ENCODE data around the gene ABCA1.

The ABCA1 gene

GRCh38 chr9:104836767-104837166 lies 91.2 kb downstream of the ABCA1 start:
- DNase-seq, result no peak

GRCh38 chr9:104836235-104836634 lies 91.7 kb downstream of the ABCA1 start:
- DNase-seq, result no peak

DNA sequence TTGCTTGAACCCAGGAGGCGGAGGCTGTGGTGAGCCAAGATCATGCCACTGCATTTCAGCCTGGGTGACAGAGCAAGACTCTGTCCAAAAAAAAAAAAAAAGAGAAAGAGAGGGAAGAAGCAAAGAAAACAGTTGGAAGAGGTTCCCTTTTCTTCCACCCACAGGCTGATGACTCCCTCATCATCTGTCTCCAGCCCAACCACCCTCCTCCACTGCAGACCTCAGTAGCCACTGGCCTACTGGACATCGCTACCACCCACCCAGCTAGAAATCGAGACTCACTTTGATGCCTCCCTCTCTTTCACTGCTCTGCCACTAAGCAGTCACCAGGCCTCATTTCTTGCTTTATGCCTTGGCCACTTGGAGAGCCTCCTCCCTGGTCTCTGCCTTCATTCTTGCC lies 92.8 kb downstream of the ABCA1 start:
- DNase-seq, result no peak

DNA sequence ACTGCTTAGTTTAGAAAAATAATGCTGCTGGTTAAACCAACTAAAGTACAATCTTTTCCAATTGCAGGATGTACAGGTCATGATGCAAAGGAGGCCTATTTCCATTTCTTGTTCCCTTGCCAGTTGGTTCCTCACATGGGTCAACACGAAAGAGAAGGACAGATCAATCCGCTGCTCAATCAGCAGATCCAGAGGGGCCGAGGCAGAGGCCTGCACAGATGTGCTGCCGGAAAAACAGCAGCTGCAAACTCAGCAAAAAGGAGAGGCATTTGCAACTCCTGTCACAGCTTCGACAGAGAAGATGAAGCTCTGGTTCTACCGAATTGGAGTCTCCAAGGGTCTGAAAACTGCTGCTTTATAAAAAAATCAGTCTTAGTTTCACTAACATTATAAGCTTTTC lies 94.3 kb downstream of the ABCA1 start:
- no peak for DNase-seq

DNA sequence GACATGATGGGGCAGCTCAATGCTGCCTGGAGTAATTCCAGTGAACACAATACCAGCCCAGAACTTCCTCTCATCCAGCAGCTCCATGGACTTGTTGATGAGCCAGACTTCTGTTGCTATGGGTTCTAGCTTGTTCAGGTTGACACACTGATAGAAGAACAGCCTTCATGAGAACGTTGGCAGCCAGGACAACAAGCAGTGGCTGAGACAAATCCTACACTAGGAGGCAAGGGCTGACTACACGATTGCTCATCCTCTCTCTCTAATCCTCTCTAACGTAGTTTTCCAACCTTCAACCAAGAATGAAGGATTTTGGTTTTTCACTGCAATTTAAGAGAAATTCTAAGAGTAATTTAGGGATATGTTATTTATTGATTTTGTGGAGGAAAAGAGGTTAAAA lies 96.3 kb downstream of the ABCA1 start:
- no peak for DNase-seq

DNA sequence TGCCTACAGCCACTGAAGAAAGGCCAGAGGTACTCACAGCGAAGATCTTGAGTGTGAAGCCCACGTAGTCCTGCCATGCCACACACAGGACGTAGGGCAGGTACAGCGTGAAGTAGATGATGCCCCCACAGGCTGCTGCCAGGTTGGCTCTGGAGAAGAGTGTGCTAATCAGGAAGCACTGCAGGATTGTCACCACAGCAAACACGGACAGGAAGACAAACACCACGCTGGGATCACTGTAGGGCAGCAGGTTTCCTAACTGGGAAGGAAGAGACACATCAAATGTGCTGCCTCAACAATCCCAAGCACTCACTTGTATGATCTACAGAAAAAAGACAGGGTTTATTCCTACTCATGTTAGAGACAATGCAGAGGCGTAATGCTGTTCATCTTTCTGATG lies 101.0 kb downstream of the ABCA1 start:
- DNase-seq, result no peak

- DNase-seq, result no peak
These were observed 101.7 kb downstream of the ABCA1 start for GRCh38 chr9:104826079-104826775.

GRCh38 chr9:104820336-104820735 lies 107.6 kb downstream of the ABCA1 start:
- DNase-seq, result no peak

DNA sequence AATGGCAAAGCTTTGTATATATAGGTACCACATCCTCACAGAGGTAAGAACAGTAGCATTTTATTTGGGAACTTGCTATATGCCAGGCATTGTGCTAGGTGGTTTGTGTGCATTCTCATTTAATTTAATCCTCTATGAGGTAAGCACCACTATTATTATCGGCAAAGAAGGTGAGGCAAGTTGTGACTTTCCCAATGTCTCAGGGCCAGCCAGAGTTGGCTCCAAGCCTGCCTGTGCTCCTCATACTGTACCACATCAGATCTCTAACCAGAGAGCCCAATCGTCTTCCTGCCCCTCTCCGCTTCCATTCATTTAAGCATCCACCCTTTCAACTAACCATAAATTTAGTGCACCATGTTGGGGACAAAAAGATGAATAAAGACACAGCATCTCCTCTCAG lies 108.9 kb downstream of the ABCA1 start:
- DNase-seq, result no peak

GRCh38 chr9:104817437-104817836 lies 110.5 kb downstream of the ABCA1 start:
- no peak for DNase-seq

DNA sequence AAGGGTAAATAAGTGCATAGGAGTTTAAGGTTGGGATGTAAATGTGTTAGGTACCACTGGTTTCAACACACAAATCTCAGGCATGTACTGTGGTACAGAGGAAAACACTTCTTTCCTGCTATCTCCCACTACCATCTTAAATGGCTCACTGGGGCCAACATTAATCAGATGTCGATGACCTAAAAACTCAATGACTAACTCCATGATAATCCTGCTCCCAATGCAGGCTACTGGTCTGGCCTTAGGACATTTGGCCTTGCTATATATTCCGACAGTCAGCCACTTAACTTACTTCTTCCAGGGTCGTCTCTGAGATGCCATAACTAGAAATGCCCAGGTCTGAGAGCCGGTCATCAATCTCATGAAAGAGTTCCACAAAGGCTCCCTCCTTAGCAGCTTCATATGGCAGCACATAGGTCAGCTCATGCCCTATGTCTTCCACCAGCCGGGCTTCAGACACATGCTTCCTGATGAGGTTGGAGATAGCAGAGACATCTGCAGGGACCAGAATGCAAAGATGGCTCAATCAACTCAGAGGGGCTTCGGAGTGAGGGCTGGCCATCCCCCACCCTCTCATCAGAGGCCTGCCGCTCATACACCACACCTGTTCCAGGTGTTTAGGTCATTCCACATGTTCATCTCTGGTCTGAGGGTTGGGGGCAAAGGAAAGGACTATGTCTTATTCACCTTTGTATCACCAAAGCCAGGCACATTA lies 111.9 kb downstream of the ABCA1 start:
- DNase-seq, result no peak

GRCh38 chr9:104810421-104811339 lies 117.3 kb downstream of the ABCA1 start:
- DNase-seq, result no peak

DNA sequence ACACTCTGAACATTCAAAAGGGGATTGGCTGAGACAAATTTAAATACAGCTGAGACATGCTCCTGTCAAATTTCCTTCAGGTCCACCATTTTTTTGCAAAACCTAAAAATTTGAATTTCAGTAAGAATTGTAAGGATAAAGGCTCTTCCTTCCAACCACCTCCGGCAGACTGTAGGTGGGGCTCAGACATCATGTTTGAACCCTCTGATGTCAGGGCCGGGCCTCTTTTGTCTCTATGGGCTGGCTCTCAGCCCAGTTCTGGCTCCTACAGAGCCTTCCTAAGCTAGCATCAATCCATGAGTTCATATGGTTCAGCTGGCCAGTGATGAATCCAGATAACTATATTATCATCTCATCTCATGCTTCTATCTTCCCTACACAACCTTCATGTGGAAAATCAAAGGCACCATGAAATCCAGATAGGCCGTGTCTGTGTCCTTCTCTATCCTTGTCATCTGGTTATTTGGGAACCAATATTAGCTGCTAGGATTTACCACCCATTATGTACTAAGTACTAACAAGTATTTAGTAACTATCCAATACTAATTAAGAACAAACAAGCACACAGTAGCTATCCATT lies 119.8 kb downstream of the ABCA1 start:
- peak; percentile 14 for DNase-seq

- DNase-seq, result no peak
These were observed 122.5 kb downstream of the ABCA1 start for GRCh38 chr9:104805441-104805840.

DNA sequence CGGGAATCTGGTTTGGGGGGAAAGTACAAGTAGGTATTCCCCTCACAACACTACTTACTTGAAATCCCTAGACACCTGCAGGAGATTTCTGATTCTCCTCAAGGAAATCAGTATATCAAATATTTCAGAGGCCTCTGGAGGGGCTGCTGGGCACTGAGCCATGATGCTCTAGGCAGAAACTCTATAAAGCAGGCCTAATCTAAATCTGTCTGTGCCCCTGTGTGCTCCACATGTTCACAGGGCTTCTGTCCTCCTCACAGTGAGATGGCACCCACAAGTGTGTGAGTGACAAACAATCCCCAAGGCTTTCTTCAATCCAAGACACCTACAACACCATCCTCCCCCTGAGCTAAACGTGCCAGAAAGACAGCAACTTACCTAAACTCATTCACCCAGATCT lies 125.0 kb downstream of the ABCA1 start:
- DNase-seq, result no peak

GRCh38 chr9:104802110-104802509 lies 125.8 kb downstream of the ABCA1 start:
- no peak for DNase-seq

DNA sequence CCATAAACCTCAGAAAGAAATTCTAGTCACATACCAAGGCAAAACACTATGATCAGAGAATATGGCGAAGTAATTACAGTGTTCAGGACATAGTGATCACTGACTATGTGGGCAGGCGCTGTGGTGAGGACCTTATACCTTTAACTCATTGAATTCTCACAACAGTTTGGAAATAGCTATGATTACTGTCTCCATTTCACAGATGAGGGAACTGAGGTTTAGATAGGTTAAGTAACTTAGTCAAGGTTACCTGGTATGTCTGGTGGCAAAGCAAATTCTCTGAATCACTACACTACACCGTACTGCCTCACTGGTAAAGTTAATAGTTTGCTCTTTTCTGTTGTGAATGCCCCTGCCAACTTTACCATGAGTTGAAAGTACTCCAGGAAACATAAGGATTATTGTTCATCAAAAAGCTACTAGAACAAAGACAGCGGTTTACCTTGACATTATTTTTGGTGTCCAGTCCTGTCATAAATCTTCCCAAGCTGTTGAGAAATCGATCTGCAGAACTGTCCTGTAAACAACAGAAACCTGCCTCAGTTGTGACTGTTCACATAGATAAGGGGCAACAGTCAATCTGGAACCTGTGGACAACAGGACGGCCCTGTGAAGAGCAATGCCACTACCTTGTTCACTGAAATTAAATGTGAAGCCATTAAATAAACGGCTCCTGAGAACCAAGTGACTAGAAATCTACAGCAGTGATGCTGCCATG lies 127.7 kb downstream of the ABCA1 start:
- no peak for DNase-seq

- DNase-seq, result no peak
These were observed 129.6 kb downstream of the ABCA1 start for GRCh38 chr9:104798209-104798995.

DNA sequence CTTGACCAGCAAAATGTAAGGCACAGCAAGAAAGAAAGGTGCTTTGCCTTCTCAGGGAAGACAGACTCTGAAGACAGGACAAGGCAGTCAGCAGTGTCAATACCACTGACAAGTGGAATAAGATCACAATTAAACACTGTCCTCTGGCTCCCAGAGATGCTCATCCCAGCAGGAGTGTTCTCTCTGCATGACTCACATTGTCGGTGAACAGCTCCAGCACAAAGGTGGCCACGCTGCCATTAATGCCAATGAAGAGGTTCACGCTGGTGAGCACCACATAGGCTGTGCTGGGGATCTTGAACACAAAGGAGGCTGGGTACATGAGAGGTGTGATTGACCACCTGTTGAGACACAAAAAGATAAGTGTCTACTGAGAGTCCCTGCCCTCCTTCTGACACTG lies 132.1 kb downstream of the ABCA1 start:
- DNase-seq, result no peak

DNA sequence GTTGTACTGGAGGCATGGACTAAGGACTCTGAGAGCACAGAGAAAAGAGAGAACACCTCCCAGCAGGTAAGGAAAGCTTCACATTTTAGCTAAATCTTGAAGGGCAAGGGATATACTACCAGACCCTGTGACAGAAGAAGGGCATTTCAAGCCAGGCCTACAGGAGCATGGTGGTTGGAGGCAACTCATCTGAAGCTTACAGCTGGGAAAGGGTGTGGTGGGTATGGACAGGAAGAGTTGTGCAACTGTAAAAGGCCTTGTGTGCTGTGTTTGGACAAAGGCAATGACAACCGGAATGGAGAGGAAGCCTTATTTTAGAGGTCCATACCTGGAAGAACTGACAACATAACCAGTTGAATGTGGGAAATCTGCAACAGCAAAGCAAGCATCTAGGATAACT lies 132.9 kb downstream of the ABCA1 start:
- DNase-seq, result no peak

GRCh38 chr9:104794070-104794469 lies 133.9 kb downstream of the ABCA1 start:
- no peak for DNase-seq

DNA sequence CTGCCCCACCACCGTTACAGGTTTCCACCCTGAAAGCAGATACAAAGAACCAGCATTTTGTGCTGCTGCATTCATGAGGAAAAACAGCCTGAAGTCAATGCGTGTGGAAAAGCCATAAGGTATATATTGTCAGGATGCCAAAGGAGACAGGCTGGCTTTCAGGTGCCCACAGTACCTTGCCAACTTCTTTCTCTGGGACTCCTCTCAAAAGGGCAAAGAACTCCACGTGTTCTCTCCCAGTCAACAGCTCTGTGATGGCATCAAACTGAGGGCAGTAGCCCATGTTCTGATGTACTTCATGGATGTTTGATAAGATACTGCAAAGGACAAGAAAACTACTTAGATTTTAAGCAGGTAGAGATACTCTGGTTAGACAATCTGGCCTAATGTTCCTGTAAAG lies 139.7 kb downstream of the ABCA1 start:
- no peak for DNase-seq
